T-cell (primary cell): ENCODE data around the gene SCGB3A1. TPM values are rescaled to one million over a fixed set of nuclear protein-coding genes. Genes with fewer than 3 reads are reported as not detected.
A peak's percentile ranks its signal among the peaks of the same experiment; 100 is the strongest.

Experiments used
- ATAC-seq, 4 experiments: fragments of 200-7000 bp in 3 of 4; fragments of 150-1000 bp in 1 of 4; cut with Tn5 transposase; replicated peaks in 1 of 4; 1 replicate in 3 of 4; 2 replicates in 1 of 4; pipeline ENCODE4 v1.10.0; 2021; ENCODE audit warnings: moderate library complexity in 3 of 4, mild to moderate bottlenecking in 2 of 4, moderate number of reproducible peaks in 1 of 4
- CTCF ChIA-PET, 2 donors: fragments of 300-600 bp; sonication (Branson Sonifier 250); formaldehyde crosslinking; loops; one replicate each; lab custom pipeline; 2022; ENCODE audit warnings: antibody characterized with exemption in 2 of 2; lab: Charles Lee
- POLR2A ChIA-PET, 2 donors: fragments of 300-600 bp; sonication (Branson Sonifier 250); formaldehyde crosslinking; loops; one replicate each; lab custom pipeline; 2022; ENCODE audit warnings: antibody characterized with exemption in 2 of 2; lab: Charles Lee
- DNase-seq, 35 experiments: peaks; one replicate each; pipeline versions ENCODE4 v3.0.0 to v3.0.0-alpha.2; 2013 to 2023
- H3K27ac ChIP-seq: one replicate; pipeline ENCODE4 v1.5.1; 2013; ENCODE audit warnings: low read length
- H3K27me3 ChIP-seq, 2 experiments: replicated peaks in 1 of 2; 1 replicate in 1 of 2; 2 replicates in 1 of 2; pipeline versions ENCODE4 v1.6.1 to v1.7.0; 2013; ENCODE audit warnings: low read length in 1 of 2, mixed read lengths in 1 of 2; ENCODE audit not compliant: control insufficient read depth in 2 of 2, insufficient read depth in 2 of 2; ENCODE audit errors: extremely low read depth in 1 of 2
- H3K36me3 ChIP-seq, 2 donors: 1 replicate in 1 of 2; 2 replicates in 1 of 2; pipeline versions ENCODE4 v1.6.1 to v1.7.0; 2013; ENCODE audit warnings: low read length in 1 of 2; ENCODE audit not compliant: control insufficient read depth in 2 of 2, insufficient read depth in 1 of 2; ENCODE audit errors: extremely low read depth in 1 of 2
- H3K4me1 ChIP-seq, 2 experiments: 1 replicate in 1 of 2; 2 replicates in 1 of 2; pipeline versions ENCODE4 v1.6.1 to v1.7.0; 2013; ENCODE audit warnings: low read length in 2 of 2, mixed read lengths in 1 of 2; ENCODE audit not compliant: insufficient read depth in 2 of 2, control insufficient read depth in 1 of 2; ENCODE audit errors: extremely low read depth in 1 of 2
- H3K4me3 ChIP-seq, 2 donors: 1 replicate in 1 of 2; 2 replicates in 1 of 2; pipeline versions ENCODE4 v1.5.1 to v1.7.0; 2013; ENCODE audit warnings: mild to moderate bottlenecking in 2 of 2, low read length in 1 of 2, moderate library complexity in 1 of 2; ENCODE audit not compliant: control insufficient read depth in 1 of 2; ENCODE audit errors: extremely low read depth in 1 of 2
- H3K9me3 ChIP-seq: 2 replicates; pipeline ENCODE4 v1.7.0; 2013
- H3K27ac Mint-ChIP-seq, 2 donors: one replicate each; pipeline ENCODE4 v1.8.0; 2020 to 2021; ENCODE audit warnings: mild to moderate bottlenecking in 2 of 2, mixed read lengths in 2 of 2
- H3K27me3 Mint-ChIP-seq, 2 donors: one replicate each; pipeline ENCODE4 v1.8.0; 2021 to 2022; ENCODE audit warnings: mixed read lengths in 2 of 2
- H3K36me3 Mint-ChIP-seq: one replicate; pipeline ENCODE4 v1.8.0; 2021; ENCODE audit warnings: mixed read lengths
- H3K4me1 Mint-ChIP-seq, 3 donors: one replicate each; pipeline ENCODE4 v1.8.0; 2020 to 2022; ENCODE audit warnings: mixed read lengths in 3 of 3, mild to moderate bottlenecking in 1 of 3
- H3K4me3 Mint-ChIP-seq, 3 donors: one replicate each; pipeline ENCODE4 v1.8.0; 2020 to 2022; ENCODE audit warnings: mild to moderate bottlenecking in 3 of 3, mixed read lengths in 3 of 3, moderate library complexity in 3 of 3
- H3K9me3 Mint-ChIP-seq, 3 donors: one replicate each; pipeline ENCODE4 v1.8.0; 2020 to 2022; ENCODE audit warnings: mixed read lengths in 3 of 3
- WGBS: methylation state at CpG from one replicate; pipeline ENCODE4 v1.1.5; 2013; ENCODE audit warnings: missing lambda C conversion rate; ENCODE audit not compliant: insufficient coverage; 5-methylcytosine and 5-hydroxymethylcytosine counted together
- total RNA-seq, 35 experiments: library from RNA in 6 of 35; stranded (reverse) in 6 of 35; fragments of 120-200 nt in 1 of 35; gene quantifications; one replicate each; pipeline versions ENCODE4 v1.2.1 to v1.2.4 and lab custom pipeline; 2013 to 2026

The SCGB3A1 gene
- total RNA-seq, 5 donors from 2014 or later (not counting 1 experiment from before 2014, with no cell fraction given), result 0.92 to 0.99 TPM; not detected in 3

GRCh38 chr5:180606215-180606785 lies 15.0 kb upstream of the SCGB3A1 start:
- no peak overlapping the region for H3K27ac ChIP-seq
- Mint-ChIP-seq H3K4me1 (peaks cover 2 to 7% (median 4%) of the 10 kb centered on the region in 3 donors), H3K9me3 (no peaks in the 10 kb centered on the region), H3K27ac (no peak overlapping the region), H3K4me3 (no peak overlapping the region), H3K36me3 (no peaks in the 10 kb centered on the region), H3K27me3 (no peaks in the 10 kb centered on the region)
- no peaks in the 10 kb centered on the region for H3K4me1 ChIP-seq
- 73% methylated on average over 14 of the region's 21 CpGs for WGBS
- peaks cover 0 to 20% of the 10 kb centered on the region in 2 experiments for H3K27me3 ChIP-seq
- ATAC-seq (no peak), DNase-seq (no peak)
- ChIA-PET CTCF (interaction anchor here in 1 of 2 donors (0.7 to 1.6 kb wide), 2 partner anchors 81 to 112 kb away, joined by 4 to 8 read pairs; no protein-coding TSS in a partner anchor), POLR2A (no interaction called here)
- no peaks in the 10 kb centered on the region for H3K36me3 ChIP-seq
- H3K4me3 ChIP-seq, result no peak overlapping the region
- H3K9me3 ChIP-seq, result no peaks in the 10 kb centered on the region

GRCh38 chr5:180605554-180606214 lies 14.4 kb upstream of the SCGB3A1 start:
- Histone ChIP-seq H3K4me1 (no peaks in the 10 kb centered on the region), H3K4me3 (no peak overlapping the region), H3K27ac (no peak overlapping the region), H3K36me3 (no peaks in the 10 kb centered on the region), H3K27me3 (peaks cover 0 to 17% of the 10 kb centered on the region in 2 experiments), H3K9me3 (no peaks in the 10 kb centered on the region)
- H3K4me3 Mint-ChIP-seq, result no peak overlapping the region
- no peaks in the 10 kb centered on the region for H3K27me3 Mint-ChIP-seq
- ChIA-PET POLR2A (no interaction called here), CTCF (interaction anchor here in 1 of 2 donors (1.6 kb wide), 1 partner anchor 81 kb away, joined by 8 read pairs; no protein-coding TSS in a partner anchor)
- H3K9me3 Mint-ChIP-seq, result no peaks in the 10 kb centered on the region
- peak in 34 of 35 experiments; percentile 14 to 82 (median 50) for DNase-seq
- ATAC-seq, result peak; percentile 55 to 74 (median 56)
- 35% methylated on average over 7 of the region's 11 CpGs for WGBS
- no peak overlapping the region for H3K27ac Mint-ChIP-seq
- H3K4me1 Mint-ChIP-seq, result peaks cover 2 to 7% (median 4%) of the 10 kb centered on the region in 3 donors
- H3K36me3 Mint-ChIP-seq, result no peaks in the 10 kb centered on the region

GRCh38 chr5:180604271-180604670 lies 13.0 kb upstream of the SCGB3A1 start:
- POLR2A ChIA-PET, result no interaction called here
- no peaks in the 10 kb centered on the region for H3K36me3 Mint-ChIP-seq
- no peak for DNase-seq

GRCh38 chr5:180603076-180603594 lies 11.8 kb upstream of the SCGB3A1 start:
- H3K27ac ChIP-seq, result no peak overlapping the region
- ChIA-PET POLR2A (no interaction called here), CTCF (no interaction called here)
- no peaks in the 10 kb centered on the region for H3K36me3 ChIP-seq
- DNase-seq, result peak in 1 of 35 experiments; percentile 20
- H3K27me3 Mint-ChIP-seq, result peaks cover 0 to 4% of the 10 kb centered on the region in 2 donors
- peaks cover 0 to 17% of the 10 kb centered on the region in 2 experiments for H3K27me3 ChIP-seq
- no peaks in the 10 kb centered on the region for H3K36me3 Mint-ChIP-seq
- no peak overlapping the region for H3K4me3 ChIP-seq
- H3K4me3 Mint-ChIP-seq, result no peak overlapping the region
- H3K4me1 Mint-ChIP-seq, result peaks cover 2 to 7% (median 2%) of the 10 kb centered on the region in 3 donors
- H3K4me1 ChIP-seq, result no peaks in the 10 kb centered on the region
- H3K27ac Mint-ChIP-seq, result no peak overlapping the region
- no peak for ATAC-seq
- no peaks in the 10 kb centered on the region for H3K9me3 Mint-ChIP-seq
- 93% methylated on average over 13 of the region's 19 CpGs for WGBS
- no peaks in the 10 kb centered on the region for H3K9me3 ChIP-seq

More at GRCh38 chr5:180604271-180604670, 13.0 kb upstream of the SCGB3A1 start:
- no peaks in the 10 kb centered on the region for H3K4me1 ChIP-seq
- no peaks in the 10 kb centered on the region for H3K9me3 ChIP-seq
- Mint-ChIP-seq H3K4me1 (peaks cover 2 to 7% (median 4%) of the 10 kb centered on the region in 3 donors), H3K9me3 (no peaks in the 10 kb centered on the region), H3K4me3 (no peak overlapping the region), H3K27ac (no peak overlapping the region), H3K27me3 (no peaks in the 10 kb centered on the region)
- H3K36me3 ChIP-seq, result no peaks in the 10 kb centered on the region
- WGBS, result 90% methylated on average over 7 of the region's 13 CpGs
- CTCF ChIA-PET, result no interaction called here
- peaks cover 0 to 13% of the 10 kb centered on the region in 2 experiments for H3K27me3 ChIP-seq
- ATAC-seq, result no peak
- no peak overlapping the region for H3K4me3 ChIP-seq
- no peak overlapping the region for H3K27ac ChIP-seq

GRCh38 chr5:180602481-180603075 lies 11.3 kb upstream of the SCGB3A1 start:
- no peaks in the 10 kb centered on the region for H3K9me3 Mint-ChIP-seq
- Histone ChIP-seq H3K27ac (no peak overlapping the region), H3K4me3 (no peak overlapping the region), H3K27me3 (peaks cover 0 to 18% of the 10 kb centered on the region in 2 experiments), H3K36me3 (no peaks in the 10 kb centered on the region), H3K9me3 (no peaks in the 10 kb centered on the region), H3K4me1 (no peaks in the 10 kb centered on the region)
- WGBS, result 77% methylated on average over 10 of the region's 15 CpGs
- ChIA-PET CTCF (interaction anchor here in 1 of 2 donors (0.9 kb wide), 1 partner anchor 115 kb away, joined by 3 read pairs; no protein-coding TSS in a partner anchor), POLR2A (no interaction called here)
- DNase-seq (peak in 1 of 35 experiments; percentile 3), ATAC-seq (no peak)
- no peak overlapping the region for H3K27ac Mint-ChIP-seq
- no peak overlapping the region for H3K4me3 Mint-ChIP-seq
- no peaks in the 10 kb centered on the region for H3K36me3 Mint-ChIP-seq
- peaks cover 0 to 7% (median 2%) of the 10 kb centered on the region in 3 donors for H3K4me1 Mint-ChIP-seq
- peaks cover 0 to 4% of the 10 kb centered on the region in 2 donors for H3K27me3 Mint-ChIP-seq
